H1 (cell line): ENCODE results near the gene AMH. TPM values are rescaled to one million over a fixed set of nuclear protein-coding genes. Genes with fewer than 3 reads are reported as not detected.
A peak's percentile ranks its signal among the peaks of the same experiment; 100 is the strongest.

ENCODE experiments used
- CTCF ChIA-PET: fragments of 300-600 bp; sonication (Branson Sonifier 250); formaldehyde crosslinking; loops from one replicate; lab custom pipeline; 2021; ENCODE audit not compliant: partially characterized antibody; lab: Charles Lee
- POLR2A ChIA-PET: fragments of 300-600 bp; sonication (Branson Sonifier 250); formaldehyde crosslinking; loops from one replicate; lab custom pipeline; 2021; ENCODE audit warnings: inconsistent platforms; ENCODE audit not compliant: partially characterized antibody; lab: Charles Lee
- DNase-seq, 2 experiments: peaks; one replicate each; pipeline versions ENCODE4 v3.0.0 to v3.0.0-alpha.2; 2010 to 2022; ENCODE audit warnings: low spot score in 2 of 2, low read depth in 1 of 2, mixed read lengths in 1 of 2
- FAIRE-seq: peaks from 2 replicates; lab custom pipeline; 2011; peaks lifted over from hg19 to GRCh38; lab: Jason Lieb, UNC
- H2AFZ ChIP-seq: 2 replicates; pipeline ENCODE4 v1.8.1; 2012; ENCODE audit warnings: low read length, inconsistent platforms
- H2AK5ac ChIP-seq: 2 replicates; pipeline ENCODE4 v1.6.1; 2013; ENCODE audit warnings: low read depth, low read length
- H2BK120ac ChIP-seq: replicated peaks from 2 replicates; pipeline ENCODE3; 2013; ENCODE audit warnings: low read depth, low read length, inconsistent platforms
- H2BK12ac ChIP-seq: 2 replicates; pipeline ENCODE4 v1.6.1; 2013; ENCODE audit warnings: low read depth, low read length
- H2BK15ac ChIP-seq: 2 replicates; pipeline ENCODE4 v1.6.1; 2013; ENCODE audit warnings: low read length
- H2BK20ac ChIP-seq: 2 replicates; pipeline ENCODE4 v1.6.1; 2013; ENCODE audit warnings: low read length
- H2BK5ac ChIP-seq: 2 replicates; pipeline ENCODE4 v1.6.1; 2013; ENCODE audit warnings: low read depth, low read length
- H3K14ac ChIP-seq: 2 replicates; pipeline ENCODE4 v1.6.1; 2013; ENCODE audit warnings: inconsistent platforms; ENCODE audit not compliant: insufficient read length
- H3K18ac ChIP-seq: 2 replicates; pipeline ENCODE4 v1.6.1; 2013; ENCODE audit warnings: low read length; ENCODE audit errors: extremely low read depth
- H3K23ac ChIP-seq: 2 replicates; pipeline ENCODE4 v1.6.1; 2013; ENCODE audit warnings: inconsistent platforms; ENCODE audit not compliant: insufficient read length
- H3K23me2 ChIP-seq: 2 replicates; pipeline ENCODE4 v1.6.1; 2013; ENCODE audit warnings: low read depth, low read length
- H3K27ac ChIP-seq: 2 replicates; pipeline ENCODE4 v1.6.1; 2011; ENCODE audit warnings: low read depth, low read length, inconsistent platforms
- H3K27me3 ChIP-seq, 4 experiments: replicated peaks in 1 of 4; 1 replicate in 1 of 4; 2 replicates in 3 of 4; pipeline versions ENCODE4 v1.6.1 to v1.8.1; 2011 to 2013; ENCODE audit warnings: low read length in 3 of 4, mild to moderate bottlenecking in 3 of 4, inconsistent platforms in 2 of 4, mixed read lengths in 2 of 4, moderate library complexity in 1 of 4; ENCODE audit not compliant: control insufficient read depth in 3 of 4, insufficient read depth in 3 of 4; ENCODE audit errors: extremely low read depth in 1 of 4
- H3K36me3 ChIP-seq, 4 experiments: 2 replicates each; pipeline versions ENCODE4 v1.6.1 to v1.8.1; 2011 to 2013; ENCODE audit warnings: mild to moderate bottlenecking in 4 of 4, low read length in 3 of 4, moderate library complexity in 2 of 4, control low read depth in 1 of 4, inconsistent platforms in 1 of 4; ENCODE audit not compliant: insufficient read depth in 4 of 4, control insufficient read depth in 2 of 4
- H3K4ac ChIP-seq: replicated peaks from 2 replicates; pipeline ENCODE3; 2013; ENCODE audit warnings: low read length, low read depth, mixed read lengths, inconsistent platforms; ENCODE audit not compliant: insufficient read length
- H3K4me1 ChIP-seq, 4 experiments: replicated peaks in 1 of 4; 1 replicate in 1 of 4; 2 replicates in 3 of 4; pipeline versions ENCODE4 v1.6.1 to v1.8.1; 2011 to 2013; ENCODE audit warnings: low read length in 3 of 4, inconsistent platforms in 2 of 4, mixed read lengths in 1 of 4; ENCODE audit not compliant: insufficient read depth in 4 of 4, control insufficient read depth in 3 of 4
- H3K4me2 ChIP-seq, 2 experiments: 2 replicates each; pipeline versions ENCODE4 v1.6.1 to v1.8.1; 2011 to 2013; ENCODE audit warnings: low read depth in 2 of 2, low read length in 2 of 2, control low read depth in 1 of 2, inconsistent platforms in 1 of 2, mild to moderate bottlenecking in 1 of 2; ENCODE audit not compliant: insufficient read depth in 1 of 2
- H3K4me3 ChIP-seq, 4 experiments: fragments of 200-600, 300-600 bp in 1 of 4; sonication (generic), shearing (Covaris generic), sonication (Bioruptor Twin) in 1 of 4; 2 replicates each; pipeline versions ENCODE4 v1.5.1 to v1.8.1; 2011 to 2016; ENCODE audit warnings: low read length in 4 of 4, low read depth in 3 of 4, control low read depth in 2 of 4, inconsistent platforms in 2 of 4, mild to moderate bottlenecking in 2 of 4, mixed read lengths in 1 of 4, moderate library complexity in 1 of 4; ENCODE audit not compliant: insufficient read depth in 2 of 4; ENCODE audit errors: extremely low read depth in 1 of 4
- H3K56ac ChIP-seq: replicated peaks from 2 replicates; pipeline ENCODE3; 2013; ENCODE audit warnings: low read depth, mild to moderate bottlenecking, mixed read lengths, low read length, inconsistent platforms; ENCODE audit not compliant: insufficient read length
- H3K79me1 ChIP-seq: 2 replicates; pipeline ENCODE4 v1.6.1; 2013; ENCODE audit warnings: low read depth, low read length, control low read depth
- H3K79me2 ChIP-seq, 2 experiments: 2 replicates each; pipeline versions ENCODE4 v1.6.1 to v1.8.1; 2012 to 2013; ENCODE audit warnings: low read length in 2 of 2, mild to moderate bottlenecking in 2 of 2, inconsistent platforms in 1 of 2; ENCODE audit not compliant: insufficient read depth in 2 of 2, control insufficient read depth in 1 of 2
- H3K9ac ChIP-seq, 4 experiments: replicated peaks in 1 of 4; 1 replicate in 1 of 4; 2 replicates in 3 of 4; pipeline versions ENCODE4 v1.6.1 to v1.8.1; 2011 to 2013; ENCODE audit warnings: low read depth in 3 of 4, low read length in 3 of 4, control low read depth in 2 of 4, mild to moderate bottlenecking in 2 of 4, moderate library complexity in 2 of 4, inconsistent platforms in 1 of 4; ENCODE audit errors: extremely low read depth in 1 of 4
- H3K9me3 ChIP-seq, 2 experiments: 2 replicates each; pipeline versions ENCODE4 v1.6.1 to v1.8.1; 2012 to 2013; ENCODE audit warnings: mild to moderate bottlenecking in 2 of 2, moderate library complexity in 2 of 2, control low read depth in 1 of 2, inconsistent platforms in 1 of 2, low read depth in 1 of 2, low read length in 1 of 2, mixed read lengths in 1 of 2; ENCODE audit not compliant: insufficient read depth in 2 of 2
- H4K20me1 ChIP-seq, 2 experiments: replicated peaks in 1 of 2; 2 replicates each; pipeline versions ENCODE3 to v1.8.1; 2011 to 2013; ENCODE audit warnings: inconsistent platforms in 2 of 2, low read length in 2 of 2, mild to moderate bottlenecking in 1 of 2; ENCODE audit not compliant: insufficient read depth in 2 of 2, control insufficient read depth in 1 of 2
- H4K5ac ChIP-seq: 2 replicates; pipeline ENCODE4 v1.6.1; 2013; ENCODE audit warnings: low read length, low read depth, mixed read lengths, inconsistent platforms; ENCODE audit not compliant: insufficient read length
- H4K8ac ChIP-seq: 2 replicates; pipeline ENCODE4 v1.8.0; 2013; ENCODE audit warnings: mild to moderate bottlenecking, moderate library complexity, low read length, inconsistent platforms; ENCODE audit not compliant: insufficient read depth; ENCODE audit errors: extremely low read depth
- H4K91ac ChIP-seq: replicated peaks from 2 replicates; pipeline ENCODE3; 2013; ENCODE audit warnings: low read length, mixed read lengths, inconsistent platforms; ENCODE audit not compliant: insufficient read length
- ASH2L ChIP-seq: fragments of 200-600, 300-600 bp; sonication (generic); IDR thresholded peaks from one replicate; pipeline ENCODE4 v1.7.1; 2017; ENCODE audit warnings: low read length
- HDAC2 ChIP-seq, 2 experiments: fragments of 300-600 bp in 1 of 2; sonication (generic) in 1 of 2; IDR thresholded peaks; 2 replicates each; pipeline ENCODE4 v1.6.1; 2011 to 2012; ENCODE audit warnings: low read depth in 2 of 2, low read length in 2 of 2, mild to moderate bottlenecking in 2 of 2, moderate library complexity in 2 of 2, borderline replicate concordance in 1 of 2, inconsistent platforms in 1 of 2
- KDM1A ChIP-seq: fragments of 200-600, 300-600 bp; sonication (generic); IDR thresholded peaks from 2 replicates; pipeline ENCODE4 v1.7.1; 2016; ENCODE audit warnings: mild to moderate bottlenecking, low read length, borderline replicate concordance
- POLR2A ChIP-seq, 2 experiments: IDR thresholded peaks; 1 replicate in 1 of 2; 2 replicates in 1 of 2; pipeline ENCODE4 v1.6.1; 2011; ENCODE audit warnings: low read depth in 2 of 2, low read length in 2 of 2, mild to moderate bottlenecking in 2 of 2; ENCODE audit errors: control extremely low read depth in 1 of 2
- POLR2AphosphoS5 ChIP-seq: IDR thresholded peaks from 2 replicates; pipeline ENCODE4 v1.6.1; 2011; ENCODE audit warnings: low read depth, low read length
- SIN3A ChIP-seq, 2 experiments: IDR thresholded peaks in 1 of 2; conservative IDR thresholded peaks in 1 of 2; 2 replicates each; pipeline ENCODE4 v1.6.1; 2011 to 2012; ENCODE audit warnings: low read length in 2 of 2, improper control_type of control experiment in 1 of 2, low read depth in 1 of 2, mild to moderate bottlenecking in 1 of 2
- SIRT6 ChIP-seq: IDR thresholded peaks from one replicate; pipeline ENCODE4 v1.7.1; 2012; ENCODE audit warnings: low read length, inconsistent platforms
- SP2 ChIP-seq: IDR thresholded peaks from 2 replicates; pipeline ENCODE4 v1.6.1; 2012; ENCODE audit warnings: mild to moderate bottlenecking, low read length, inconsistent platforms
- WGBS, 2 experiments: shearing (Covaris generic) in 1 of 2; methylation state at CpG; one replicate each; pipeline versions ENCODE4 v1.1.6 to v1.1.7; 2013 to 2015; ENCODE audit warnings: low lambda C conversion rate in 2 of 2, mixed read lengths in 2 of 2, inconsistent platforms in 1 of 2, low coverage in 1 of 2, missing lambda C conversion rate in 1 of 2; ENCODE audit not compliant: insufficient replicate concordance in 2 of 2, insufficient coverage in 1 of 2, insufficient read length in 1 of 2; ENCODE audit errors: extremely low coverage in 1 of 2, missing lambda C conversion rate in 1 of 2; 5-methylcytosine and 5-hydroxymethylcytosine counted together
- polyA plus RNA-seq, 7 experiments: library from polyadenylated mRNA; depleted of rRNA in 3 of 7; stranded (reverse) in 5 of 7; unstranded in 2 of 7; fragments of >200 nt in 5 of 7; fragments of 200-250 nt in 2 of 7; gene quantifications; 1 replicate in 5 of 7; 2 replicates in 1 of 7; 4 replicates in 1 of 7; pipeline versions ENCODE4 v1.2.1 to v1.2.3, GENCODE V29; 2011 to 2013; ENCODE audit warnings: missing spikeins in 2 of 7, mixed read lengths in 2 of 7
- total RNA-seq: library from RNA; stranded (reverse); fragmentation: NEBNext Ultra II Directional; extraction: Animal tissue kit (Norgen Biotek cat#: 25700); gene quantifications from 2 replicates; pipeline ENCODE4 v1.2.1, GENCODE V29; 2021

AMH gene
- total and polyA plus RNA-seq, 2 of the 8 experiments (the other 6 are each of a cell fraction or from before 2014, with no cell fraction given): 10.5 to 15.4 TPM

- H3K4me3 ChIP-seq: peak overlapping the region; percentile 58 to 81 (median 71)
- 60% methylated on average over 39 of the region's 43 CpGs; no CpG with 5 or more reads in 1 of the 2 experiments for WGBS, 2 experiments
- peaks cover 0 to 24% (median 14%) of the 10 kb centered on the region in 4 experiments; a peak in 6 of 7 replicates for H3K4me1 ChIP-seq
- peak overlapping the region; percentile 93 for H4K91ac ChIP-seq
- H2BK15ac ChIP-seq: no peak overlapping the region
- H4K8ac ChIP-seq: peak overlapping the region; percentile 98
- H3K79me1 ChIP-seq: peaks cover 26% of the 10 kb centered on the region
- ChIA-PET POLR2A (interaction anchor here (0.6 to 10.3 kb wide), 14 partner anchors 7 to 1054 kb away, joined by 3 to 206 read pairs (median 4); partner anchors contain the start of genes AMH and JSRP1), CTCF (interaction anchor here (0.7 to 4.1 kb wide), 10 partner anchors 16 to 1576 kb away, joined by 3 to 35 read pairs (median 4); no protein-coding TSS in a partner anchor)
- peaks cover 9% of the 10 kb centered on the region; the same call in 1 of the 2 replicates for H3K23me2 ChIP-seq
- H3K4ac ChIP-seq: no peak overlapping the region
- no peak overlapping the region for H2BK20ac ChIP-seq
- peaks cover 0 to 15% (median 7%) of the 10 kb centered on the region in 4 experiments; a peak in 5 of 8 replicates for H3K36me3 ChIP-seq
- TF ChIP-seq HDAC2 (IDR thresholded peaks at IDR 0.05; ENCODE audit: borderline replicate concordance in 1 of 2, low read depth in 2 of 2, low read length in 2 of 2) (peak in 1 of 2 experiments; percentile 59; a peak in 1 of 4 replicates), ASH2L (peak; percentile 7), SP2 (no peak), KDM1A (peak; percentile 89; the same call in 1 of the 2 replicates), POLR2A (IDR thresholded peaks at IDR 0.05; ENCODE audit: control extremely low read depth in 1 of 2, low read depth in 2 of 2, low read length in 2 of 2) (peak in 1 of 2 experiments; percentile 10; a peak in 1 of 3 replicates), POLR2AphosphoS5 (0 out of 2 replicates have a peak, but pooled peaks have one; percentile 24), SIRT6 (no peak), SIN3A (conservative IDR thresholded peaks at IDR 0.05 in 1 of 2, IDR thresholded peaks at IDR 0.05 in 1 of 2; ENCODE audit: low read depth in 1 of 2, low read length in 2 of 2) (no peak)
- TF ChIP-seq, all 59 proteins: peak for 5
- no peak overlapping the region for H2AK5ac ChIP-seq
- no peak overlapping the region for H3K18ac ChIP-seq
- H2AFZ ChIP-seq: no peak overlapping the region
- peak overlapping the region; percentile 96 for H4K5ac ChIP-seq
- FAIRE-seq (no peak), DNase-seq (no peak)
- peak overlapping the region; percentile 7 to 93 for H3K4me2 ChIP-seq
- H3K23ac ChIP-seq: no peak overlapping the region
- peak overlapping the region; percentile 97 for H2BK5ac ChIP-seq
- H3K9ac ChIP-seq: peak overlapping the region; percentile 63 to 86 (median 82)
- H3K14ac ChIP-seq: no peak overlapping the region
- H2BK120ac ChIP-seq: no peak overlapping the region
- no peak overlapping the region for H2BK12ac ChIP-seq
- H4K20me1 ChIP-seq: peaks cover 25 to 40% of the 10 kb centered on the region in 2 experiments
- H3K9me3 ChIP-seq: no peaks in the 10 kb centered on the region
- H3K56ac ChIP-seq: peak overlapping the region; percentile 86
- peaks cover 42 to 68% of the 10 kb centered on the region in 2 experiments for H3K79me2 ChIP-seq
- peak overlapping the region; percentile 93; the same call in 1 of the 2 replicates for H3K27ac ChIP-seq
- H3K27me3 ChIP-seq: no peaks in the 10 kb centered on the region
Observed at GRCh38 chr19:2237051-2237868, 11.9 kb upstream of the AMH start.
